ENCODE data around the gene GRM3. TPM values are rescaled to one million over a fixed set of nuclear protein-coding genes. Genes with fewer than 3 reads are reported as not detected.

Gene GRM3
- total and polyA plus RNA-seq, 2 of the 4 experiments (the other 2 are of a cell fraction) = not detected

DNA sequence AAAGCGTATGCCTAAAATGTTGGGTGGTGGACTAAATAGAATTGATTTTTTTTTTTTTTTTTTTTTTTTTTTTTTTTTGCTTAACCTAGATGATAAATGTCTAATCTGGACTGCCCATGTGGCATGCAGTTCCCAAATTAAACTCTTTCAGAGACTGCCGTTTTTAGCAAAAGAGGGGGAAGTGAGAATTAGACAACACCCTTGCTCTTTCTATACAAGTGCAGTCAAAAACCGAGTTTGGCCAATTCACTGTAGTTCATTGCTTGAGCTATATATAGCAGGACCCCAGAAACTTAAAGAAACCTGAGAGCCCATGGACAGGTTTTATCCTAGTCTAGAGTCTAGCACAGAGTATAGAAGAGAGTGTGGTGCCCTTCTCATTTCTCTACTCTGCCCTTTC lies 141.9 kb downstream of the GRM3 start:
- dilution Hi-C loops (cut with HindIII; ENCODE audit: low sequenced_read_pairs, unreplicated experiment) (no loop called here), intact Hi-C loops (cut with micrococcal nuclease) (no loop called here), in situ Hi-C loops (cut with MboI; ENCODE audit: low sequenced_read_pairs) (no loop called here)
- H2BK15ac ChIP-seq (ENCODE audit: low read depth, low read length) = no peak overlapping the region
- POLR2A ChIA-PET (ENCODE audit: unreplicated experiment) = no interaction called here
- no peak overlapping the region for H3K56ac ChIP-seq (ENCODE audit: extremely low read depth, insufficient read depth, low read length)
- H3K14ac ChIP-seq (replicated peaks; ENCODE audit: low read depth, low read length) = no peak overlapping the region
- TF ChIP-seq MAZ (IDR thresholded peaks at IDR 0.05; ENCODE audit: borderline replicate concordance, low read depth, low read length) (no peak), BHLHE40 (IDR thresholded peaks at IDR 0.05; ENCODE audit: low read depth, low read length) (no peak), CEBPB (IDR thresholded peaks at IDR 0.05; ENCODE audit: low read depth, low read length) (no peak), MXI1 (IDR thresholded peaks at IDR 0.05; ENCODE audit: borderline replicate concordance, low read depth, low read length) (no peak), POLR2A (IDR thresholded peaks at IDR 0.05; ENCODE audit: low read depth, low read length) (no peak), CHD1 (IDR thresholded peaks at IDR 0.05; ENCODE audit: low read depth, low read length) (no peak), MAFK (IDR thresholded peaks at IDR 0.05; ENCODE audit: low read depth, low read length) (no peak), RCOR1 (IDR thresholded peaks at IDR 0.05; ENCODE audit: insufficient replicate concordance, low read length) (no peak), FOS (IDR thresholded peaks at IDR 0.05; ENCODE audit: low read depth, low read length) (no peak), RAD21 (IDR thresholded peaks at IDR 0.05; ENCODE audit: low read length) (no peak), RFX5 (IDR thresholded peaks at IDR 0.05; ENCODE audit: low read depth, low read length) (no peak)
- TF ChIP-seq, protein P1, sequence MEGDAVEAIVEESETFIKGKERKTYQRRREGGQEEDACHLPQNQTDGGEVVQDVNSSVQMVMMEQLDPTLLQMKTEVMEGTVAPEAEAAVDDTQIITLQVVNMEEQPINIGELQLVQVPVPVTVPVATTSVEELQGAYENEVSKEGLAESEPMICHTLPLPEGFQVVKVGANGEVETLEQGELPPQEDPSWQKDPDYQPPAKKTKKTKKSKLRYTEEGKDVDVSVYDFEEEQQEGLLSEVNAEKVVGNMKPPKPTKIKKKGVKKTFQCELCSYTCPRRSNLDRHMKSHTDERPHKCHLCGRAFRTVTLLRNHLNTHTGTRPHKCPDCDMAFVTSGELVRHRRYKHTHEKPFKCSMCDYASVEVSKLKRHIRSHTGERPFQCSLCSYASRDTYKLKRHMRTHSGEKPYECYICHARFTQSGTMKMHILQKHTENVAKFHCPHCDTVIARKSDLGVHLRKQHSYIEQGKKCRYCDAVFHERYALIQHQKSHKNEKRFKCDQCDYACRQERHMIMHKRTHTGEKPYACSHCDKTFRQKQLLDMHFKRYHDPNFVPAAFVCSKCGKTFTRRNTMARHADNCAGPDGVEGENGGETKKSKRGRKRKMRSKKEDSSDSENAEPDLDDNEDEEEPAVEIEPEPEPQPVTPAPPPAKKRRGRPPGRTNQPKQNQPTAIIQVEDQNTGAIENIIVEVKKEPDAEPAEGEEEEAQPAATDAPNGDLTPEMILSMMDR (conservative IDR thresholded peaks at IDR 0.05; ENCODE audit: low read depth, low read length) = no peak
- TF ChIP-seq, protein P2, sequence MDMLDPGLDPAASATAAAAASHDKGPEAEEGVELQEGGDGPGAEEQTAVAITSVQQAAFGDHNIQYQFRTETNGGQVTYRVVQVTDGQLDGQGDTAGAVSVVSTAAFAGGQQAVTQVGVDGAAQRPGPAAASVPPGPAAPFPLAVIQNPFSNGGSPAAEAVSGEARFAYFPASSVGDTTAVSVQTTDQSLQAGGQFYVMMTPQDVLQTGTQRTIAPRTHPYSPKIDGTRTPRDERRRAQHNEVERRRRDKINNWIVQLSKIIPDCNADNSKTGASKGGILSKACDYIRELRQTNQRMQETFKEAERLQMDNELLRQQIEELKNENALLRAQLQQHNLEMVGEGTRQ (IDR thresholded peaks at IDR 0.05; ENCODE audit: low read depth, low read length) = no peak
- peaks cover 8% of the 10 kb centered on the region for H3K9me3 ChIP-seq (ENCODE audit: control insufficient read depth, insufficient read depth, low read length)
- no peaks in the 10 kb centered on the region for H3K79me1 ChIP-seq (ENCODE audit: low read depth in 1 of 2, low read length in 2 of 2)
- H4K8ac ChIP-seq (ENCODE audit: low read depth in 2 of 2, low read length in 2 of 2) = no peak overlapping the region
- no peaks in the 10 kb centered on the region for H3K4me1 ChIP-seq (ENCODE audit: control insufficient read depth, insufficient read depth, low read length)
- H3K36me3 ChIP-seq (ENCODE audit: control insufficient read depth, insufficient read depth, low read length) = no peaks in the 10 kb centered on the region
- CTCF ChIA-PET = no interaction called here
- H2BK20ac ChIP-seq (ENCODE audit: low read depth, low read length) = no peak overlapping the region
- H2AK9ac ChIP-seq (replicated peaks; ENCODE audit: low read depth, low read length, poor library complexity) = no peak overlapping the region
- no peak overlapping the region for H3K18ac ChIP-seq (ENCODE audit: low read depth, low read length)
- H2AFZ ChIP-seq (replicated peaks; ENCODE audit: low read length, poor library complexity) = no peak overlapping the region
- no peak overlapping the region for H3K4me2 ChIP-seq (ENCODE audit: low read depth, low read length)
- no peak overlapping the region for H3K27ac ChIP-seq (ENCODE audit: insufficient read depth, low read length)
- no peaks in the 10 kb centered on the region for H3K9me1 ChIP-seq (ENCODE audit: insufficient read depth, low read length)
- no peak for DNase-seq
- H3K27me3 ChIP-seq (ENCODE audit: control insufficient read depth, insufficient read depth, low read length) = no peaks in the 10 kb centered on the region
- no peaks in the 10 kb centered on the region for H4K20me1 ChIP-seq (ENCODE audit: insufficient read depth, low read length)
- no peak overlapping the region for H4K5ac ChIP-seq (ENCODE audit: low read depth, low read length)
- H4K91ac ChIP-seq (ENCODE audit: insufficient read depth, low read depth, low read length) = no peak overlapping the region
- ATAC-seq (ENCODE audit: low read depth) = no peak
- H3K9ac ChIP-seq (ENCODE audit: low read depth, low read length) = no peak overlapping the region
- no peak overlapping the region for H3K23ac ChIP-seq (ENCODE audit: low read depth, low read length)
- H2AK5ac ChIP-seq (ENCODE audit: low read depth, low read length) = no peak overlapping the region
- no peak overlapping the region for H2BK5ac ChIP-seq (ENCODE audit: low read depth, low read length, poor library complexity, severe bottlenecking)
- no peak overlapping the region for H3K4me3 ChIP-seq (ENCODE audit: insufficient read depth, low read depth, low read length)
- no peak overlapping the region for H3K4ac ChIP-seq (ENCODE audit: low read depth, low read length)
- H2BK120ac ChIP-seq (ENCODE audit: low read depth, low read length) = no peak overlapping the region
- 100% methylated on average over 1 of the region's 3 CpGs; no CpG with 5 or more reads in 1 of the 2 experiments for WGBS, 2 experiments (ENCODE audit: extremely low coverage in 2 of 2, insufficient read length in 1 of 2)
- BruUV-seq (replicated peaks) = no TSS peak
